ENCODE measurements around the gene NQO2.

DNA sequence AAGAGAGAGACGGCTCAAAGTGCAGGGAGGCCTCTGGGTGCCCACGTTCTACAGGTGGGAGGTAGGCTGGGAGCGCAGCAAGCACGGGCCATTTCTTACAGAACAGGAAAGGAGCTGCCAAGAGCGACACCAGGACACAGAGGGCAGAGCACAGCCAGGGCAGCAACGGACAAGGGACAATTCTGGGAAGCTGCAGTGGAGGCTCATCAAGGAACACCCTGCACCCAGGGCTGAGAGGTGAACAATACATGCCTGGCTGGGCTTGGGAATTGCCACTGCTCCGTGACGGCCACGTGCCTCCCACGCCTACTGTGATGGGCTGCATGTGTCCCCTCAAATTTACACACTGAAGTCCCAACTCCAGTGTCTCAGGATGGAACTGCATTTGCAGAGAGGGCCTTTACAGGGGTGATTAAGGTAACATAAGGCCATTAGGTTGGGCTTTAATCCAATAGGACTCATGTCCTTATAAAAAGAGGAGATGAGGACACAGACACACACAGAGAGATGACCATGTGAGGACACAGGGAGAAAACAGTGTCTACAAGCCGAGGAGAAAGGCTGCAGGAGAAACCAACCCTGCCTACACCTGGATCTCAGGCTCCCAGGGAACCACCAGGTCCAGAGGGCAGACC lies 41.9 kb upstream of the NQO2 start:
- no peak for TF ChIP-seq POLR2AphosphoS5 (IDR thresholded peaks at IDR 0.05)
- TF ChIP-seq, protein P1, sequence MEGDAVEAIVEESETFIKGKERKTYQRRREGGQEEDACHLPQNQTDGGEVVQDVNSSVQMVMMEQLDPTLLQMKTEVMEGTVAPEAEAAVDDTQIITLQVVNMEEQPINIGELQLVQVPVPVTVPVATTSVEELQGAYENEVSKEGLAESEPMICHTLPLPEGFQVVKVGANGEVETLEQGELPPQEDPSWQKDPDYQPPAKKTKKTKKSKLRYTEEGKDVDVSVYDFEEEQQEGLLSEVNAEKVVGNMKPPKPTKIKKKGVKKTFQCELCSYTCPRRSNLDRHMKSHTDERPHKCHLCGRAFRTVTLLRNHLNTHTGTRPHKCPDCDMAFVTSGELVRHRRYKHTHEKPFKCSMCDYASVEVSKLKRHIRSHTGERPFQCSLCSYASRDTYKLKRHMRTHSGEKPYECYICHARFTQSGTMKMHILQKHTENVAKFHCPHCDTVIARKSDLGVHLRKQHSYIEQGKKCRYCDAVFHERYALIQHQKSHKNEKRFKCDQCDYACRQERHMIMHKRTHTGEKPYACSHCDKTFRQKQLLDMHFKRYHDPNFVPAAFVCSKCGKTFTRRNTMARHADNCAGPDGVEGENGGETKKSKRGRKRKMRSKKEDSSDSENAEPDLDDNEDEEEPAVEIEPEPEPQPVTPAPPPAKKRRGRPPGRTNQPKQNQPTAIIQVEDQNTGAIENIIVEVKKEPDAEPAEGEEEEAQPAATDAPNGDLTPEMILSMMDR (IDR thresholded peaks at IDR 0.05): no peak
- TF ChIP-seq POLR2A (IDR thresholded peaks at IDR 0.05): no peak
